Fibroblast of lung (primary cell): Measurements from ENCODE around the gene MLLT10.

Experiments used
- CTCF ChIP-seq, 2 donors: IDR thresholded peaks in 1 of 2; conservative IDR thresholded peaks in 1 of 2; 1 replicate in 1 of 2; 2 replicates in 1 of 2; pipeline ENCODE4 v1.5.1; 2011 to 2012; ENCODE audit warnings: low read length in 2 of 2, control low read depth in 1 of 2, inconsistent platforms in 1 of 2, low read depth in 1 of 2, mild to moderate bottlenecking in 1 of 2
- EZH2 ChIP-seq: IDR thresholded peaks from 2 replicates; pipeline ENCODE4 v1.5.1; 2012; ENCODE audit warnings: low read length, control low read depth, mild to moderate bottlenecking; ENCODE audit errors: missing control alignments

- TF ChIP-seq CTCF (conservative IDR thresholded peaks at IDR 0.05 in 1 of 2, IDR thresholded peaks at IDR 0.05 in 1 of 2; ENCODE audit: low read depth in 1 of 2, low read length in 2 of 2) (no peak), EZH2 (no peak)
Observed at GRCh38 chr10:21744223-21744622, 210.2 kb downstream of the MLLT10 start.
